ENCODE results near the gene PATL2.

- TF ChIP-seq CTCF (IDR thresholded peaks at IDR 0.05; ENCODE audit: extremely low read depth in 1 of 2, insufficient read depth in 1 of 2, low read depth in 1 of 2, low read length in 2 of 2) (no peak), POLR2A (IDR thresholded peaks at IDR 0.05; ENCODE audit: low read depth, low read length) (no peak), EZH2 (IDR thresholded peaks at IDR 0.05; ENCODE audit: borderline replicate concordance, low read depth, low read length, severe bottlenecking) (no peak), POLR2AphosphoS5 (IDR thresholded peaks at IDR 0.05; ENCODE audit: insufficient read depth, low read depth, low read length) (no peak), JUN (IDR thresholded peaks at IDR 0.05; ENCODE audit: borderline replicate concordance, insufficient read depth, insufficient read length, low read depth) (no peak)
- TF ChIP-seq, protein P1, sequence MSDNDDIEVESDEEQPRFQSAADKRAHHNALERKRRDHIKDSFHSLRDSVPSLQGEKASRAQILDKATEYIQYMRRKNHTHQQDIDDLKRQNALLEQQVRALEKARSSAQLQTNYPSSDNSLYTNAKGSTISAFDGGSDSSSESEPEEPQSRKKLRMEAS (IDR thresholded peaks at IDR 0.05; ENCODE audit: insufficient read depth, insufficient read length): no peak
Measured at GRCh38 chr15:44647036-44647435, 64.1 kb downstream of the PATL2 start.
